Measurements from ENCODE around the gene KLF2. TPM values are rescaled to one million over a fixed set of nuclear protein-coding genes. Genes with fewer than 3 reads are reported as not detected.

The KLF2 gene
- total RNA-seq, 1 experiment from 2014 or later, result 1.9 TPM

DNA sequence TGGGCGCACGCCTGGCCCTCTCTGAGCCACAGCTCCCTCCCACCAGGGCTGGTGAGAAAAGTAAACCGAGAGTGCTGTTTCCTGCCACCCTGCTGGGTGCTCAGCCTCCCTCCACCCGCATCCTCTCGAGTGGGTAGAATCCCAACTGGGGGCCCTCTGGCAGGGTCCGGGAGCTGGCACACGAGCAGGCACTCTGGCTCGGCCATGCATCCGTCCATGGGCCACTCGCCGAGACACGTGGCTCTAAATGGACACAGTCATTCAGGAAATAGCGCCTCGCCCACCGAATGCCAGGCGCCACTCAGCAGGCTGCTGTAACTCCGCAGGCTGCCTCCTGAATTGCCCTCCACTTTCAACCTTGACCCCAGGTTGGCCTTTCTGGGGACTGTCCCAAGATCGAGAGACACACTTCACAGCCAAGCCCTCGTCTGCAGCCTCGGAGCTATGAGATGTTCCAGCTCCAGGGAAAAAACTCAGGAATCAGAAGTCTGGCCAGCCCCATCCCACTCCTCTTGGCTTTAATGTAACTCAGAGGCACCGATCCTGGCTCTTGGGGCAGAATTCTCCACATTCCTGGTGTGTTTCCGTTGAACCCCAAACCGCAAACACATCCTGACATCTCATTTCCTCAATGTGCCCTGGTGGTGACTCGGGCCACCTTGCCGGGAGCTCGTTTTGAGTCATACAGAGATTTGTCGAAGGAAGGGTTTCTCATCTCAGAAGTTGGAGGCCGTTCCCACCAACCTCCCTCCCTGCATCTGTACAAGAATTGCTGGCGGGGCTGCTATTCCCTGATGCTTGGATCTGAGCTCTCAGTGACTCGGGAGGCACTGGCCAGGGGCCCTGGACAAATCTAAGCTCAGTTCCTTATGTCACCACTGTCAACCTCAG, 14.1 kb downstream of the KLF2 start:
- TF ChIP-seq EZH2 (IDR thresholded peaks at IDR 0.05; ENCODE audit: borderline replicate concordance, low read depth, low read length, poor library complexity, severe bottlenecking) (no peak), CTCF (conservative IDR thresholded peaks at IDR 0.05; ENCODE audit: low read depth, low read length) (no peak)
- no peak overlapping the region for H3K27ac ChIP-seq (ENCODE audit: low read depth, low read length, poor library complexity, severe bottlenecking)
- no peaks in the 10 kb centered on the region for H3K36me3 ChIP-seq (ENCODE audit: insufficient read depth, low read length, poor library complexity, severe bottlenecking)
- BruUV-seq (replicated peaks), result no TSS peak
- DNase-seq (ENCODE audit: low spot score), result no peak
- H3K9me3 ChIP-seq (ENCODE audit: low read depth, low read length, poor library complexity, severe bottlenecking), result no peaks in the 10 kb centered on the region
- H3K27me3 ChIP-seq (replicated peaks; ENCODE audit: insufficient read depth, low read depth, low read length, poor library complexity), result no peaks in the 10 kb centered on the region
- no peak overlapping the region for H3K4me3 ChIP-seq (ENCODE audit: low read depth, low read length, poor library complexity, severe bottlenecking)
- ChIA-PET POLR2A (ENCODE audit: low non-redundant PET) (interaction anchor here (0.6 kb wide), 1 partner anchor 9 kb away, joined by 3 read pairs; no protein-coding TSS in a partner anchor), CTCF (no interaction called here)
- H3K4me1 ChIP-seq (ENCODE audit: insufficient read depth, low read length, poor library complexity, severe bottlenecking), result peaks cover 6% of the 10 kb centered on the region
- intact Hi-C loops (cut with micrococcal nuclease; ENCODE audit: unreplicated experiment), result no loop called here

- Histone ChIP-seq H3K27me3 (replicated peaks; ENCODE audit: insufficient read depth, low read depth, low read length, poor library complexity) (no peaks in the 10 kb centered on the region), H3K4me1 (ENCODE audit: insufficient read depth, low read length, poor library complexity, severe bottlenecking) (peaks cover 6% of the 10 kb centered on the region), H3K27ac (ENCODE audit: low read depth, low read length, poor library complexity, severe bottlenecking) (no peak overlapping the region), H3K36me3 (ENCODE audit: insufficient read depth, low read length, poor library complexity, severe bottlenecking) (no peaks in the 10 kb centered on the region), H3K9me3 (ENCODE audit: low read depth, low read length, poor library complexity, severe bottlenecking) (no peaks in the 10 kb centered on the region), H3K4me3 (ENCODE audit: low read depth, low read length, poor library complexity, severe bottlenecking) (no peak overlapping the region)
- intact Hi-C loops (cut with micrococcal nuclease; ENCODE audit: unreplicated experiment), result no loop called here
- TF ChIP-seq EZH2 (IDR thresholded peaks at IDR 0.05; ENCODE audit: borderline replicate concordance, low read depth, low read length, poor library complexity, severe bottlenecking) (no peak), CTCF (conservative IDR thresholded peaks at IDR 0.05; ENCODE audit: low read depth, low read length) (no peak)
- ChIA-PET CTCF (no interaction called here), POLR2A (ENCODE audit: low non-redundant PET) (interaction anchor here (0.6 kb wide), 1 partner anchor 10 kb away, joined by 3 read pairs; no protein-coding TSS in a partner anchor)
- no TSS peak for BruUV-seq (replicated peaks)
- no peak for DNase-seq (ENCODE audit: low spot score)
Measured at GRCh38 chr19:16339361-16339725, 14.7 kb downstream of the KLF2 start.

GRCh38 chr19:16340092-16340491, 15.5 kb downstream of the KLF2 start:
- intact Hi-C loops (cut with micrococcal nuclease; ENCODE audit: unreplicated experiment), result no loop called here
- ChIA-PET CTCF (no interaction called here), POLR2A (ENCODE audit: low non-redundant PET) (no interaction called here)
- no TSS peak for BruUV-seq (replicated peaks)
- Histone ChIP-seq H3K27me3 (replicated peaks; ENCODE audit: insufficient read depth, low read depth, low read length, poor library complexity) (no peaks in the 10 kb centered on the region), H3K4me1 (ENCODE audit: insufficient read depth, low read length, poor library complexity, severe bottlenecking) (peaks cover 6% of the 10 kb centered on the region), H3K36me3 (ENCODE audit: insufficient read depth, low read length, poor library complexity, severe bottlenecking) (no peaks in the 10 kb centered on the region), H3K9me3 (ENCODE audit: low read depth, low read length, poor library complexity, severe bottlenecking) (no peaks in the 10 kb centered on the region), H3K4me3 (ENCODE audit: low read depth, low read length, poor library complexity, severe bottlenecking) (no peak overlapping the region), H3K27ac (ENCODE audit: low read depth, low read length, poor library complexity, severe bottlenecking) (no peak overlapping the region)
- no peak for TF ChIP-seq CTCF (conservative IDR thresholded peaks at IDR 0.05; ENCODE audit: low read depth, low read length)
- TF ChIP-seq EZH2 (IDR thresholded peaks at IDR 0.05; ENCODE audit: borderline replicate concordance, low read depth, low read length, poor library complexity, severe bottlenecking), result no peak
- no peak for DNase-seq (ENCODE audit: low spot score)

Measured in A673 (cell line).